ENCODE data around the gene PRSS57. TPM values are rescaled to one million over a fixed set of nuclear protein-coding genes. Genes with fewer than 3 reads are reported as not detected.
A peak's percentile ranks its signal among the peaks of the same experiment; 100 is the strongest.

Gene PRSS57
- total and polyA plus RNA-seq, 2 of the 13 experiments (the other 11 are each of a cell fraction or from before 2014, with no cell fraction given): 0.12 TPM; not detected in 1

- TF ChIP-seq ZNF235 (CRISPR knock-in tag; IDR thresholded peaks at IDR 0.05; ENCODE audit: borderline replicate concordance) (no peak), CCAR2 (optimal IDR thresholded peaks at IDR 0.05; ENCODE audit: low read depth, low read length) (no peak), IKZF5 (CRISPR knock-in tag; IDR thresholded peaks at IDR 0.05) (peak; percentile 57; the same call in 1 of the 2 replicates), ZBTB44 (CRISPR knock-in tag; IDR thresholded peaks at IDR 0.05) (no peak), GRHL1 (CRISPR knock-in tag; conservative IDR thresholded peaks at IDR 0.05) (no peak), IRF9 (CRISPR knock-in tag; IDR thresholded peaks at IDR 0.05; ENCODE audit: borderline replicate concordance) (no peak), ZBTB7A (CRISPR knock-in tag; IDR thresholded peaks at IDR 0.05) (no peak), ZBTB21 (CRISPR knock-in tag; IDR thresholded peaks at IDR 0.05) (no peak), ZFP1 (CRISPR knock-in tag; IDR thresholded peaks at IDR 0.05) (no peak), HHEX (CRISPR knock-in tag; IDR thresholded peaks at IDR 0.05) (no peak), SMARCC2 (IDR thresholded peaks at IDR 0.05) (no peak), ZNF136 (CRISPR knock-in tag; IDR thresholded peaks at IDR 0.05; ENCODE audit: low read depth) (no peak), SP4 (CRISPR knock-in tag; IDR thresholded peaks at IDR 0.05) (peak; percentile 88), ZNF331 (CRISPR knock-in tag; IDR thresholded peaks at IDR 0.05) (no peak), SRY (CRISPR knock-in tag; IDR thresholded peaks at IDR 0.05) (peak; percentile 35; the same call in 1 of the 2 replicates), ZMYM4 (CRISPR knock-in tag; IDR thresholded peaks at IDR 0.05) (no peak; the same call in 1 of the 2 replicates)
- TF ChIP-seq, protein P1, sequence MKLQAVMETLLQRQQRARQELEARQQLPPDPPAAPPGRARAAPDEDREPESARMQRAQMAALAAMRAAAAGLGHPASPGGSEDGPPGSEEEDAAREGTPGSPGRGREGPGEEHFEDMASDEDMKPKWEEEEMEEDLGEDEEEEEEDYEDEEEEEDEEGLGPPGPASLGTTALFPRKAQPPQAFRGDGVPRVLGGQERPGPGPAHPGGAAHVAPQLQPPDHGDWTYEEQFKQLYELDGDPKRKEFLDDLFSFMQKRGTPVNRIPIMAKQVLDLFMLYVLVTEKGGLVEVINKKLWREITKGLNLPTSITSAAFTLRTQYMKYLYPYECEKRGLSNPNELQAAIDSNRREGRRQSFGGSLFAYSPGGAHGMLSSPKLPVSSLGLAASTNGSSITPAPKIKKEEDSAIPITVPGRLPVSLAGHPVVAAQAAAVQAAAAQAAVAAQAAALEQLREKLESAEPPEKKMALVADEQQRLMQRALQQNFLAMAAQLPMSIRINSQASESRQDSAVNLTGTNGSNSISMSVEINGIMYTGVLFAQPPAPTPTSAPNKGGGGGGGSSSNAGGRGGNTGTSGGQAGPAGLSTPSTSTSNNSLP (IDR thresholded peaks at IDR 0.05; ENCODE audit: low read depth, low read length): no peak
- TF ChIP-seq, protein P2, sequence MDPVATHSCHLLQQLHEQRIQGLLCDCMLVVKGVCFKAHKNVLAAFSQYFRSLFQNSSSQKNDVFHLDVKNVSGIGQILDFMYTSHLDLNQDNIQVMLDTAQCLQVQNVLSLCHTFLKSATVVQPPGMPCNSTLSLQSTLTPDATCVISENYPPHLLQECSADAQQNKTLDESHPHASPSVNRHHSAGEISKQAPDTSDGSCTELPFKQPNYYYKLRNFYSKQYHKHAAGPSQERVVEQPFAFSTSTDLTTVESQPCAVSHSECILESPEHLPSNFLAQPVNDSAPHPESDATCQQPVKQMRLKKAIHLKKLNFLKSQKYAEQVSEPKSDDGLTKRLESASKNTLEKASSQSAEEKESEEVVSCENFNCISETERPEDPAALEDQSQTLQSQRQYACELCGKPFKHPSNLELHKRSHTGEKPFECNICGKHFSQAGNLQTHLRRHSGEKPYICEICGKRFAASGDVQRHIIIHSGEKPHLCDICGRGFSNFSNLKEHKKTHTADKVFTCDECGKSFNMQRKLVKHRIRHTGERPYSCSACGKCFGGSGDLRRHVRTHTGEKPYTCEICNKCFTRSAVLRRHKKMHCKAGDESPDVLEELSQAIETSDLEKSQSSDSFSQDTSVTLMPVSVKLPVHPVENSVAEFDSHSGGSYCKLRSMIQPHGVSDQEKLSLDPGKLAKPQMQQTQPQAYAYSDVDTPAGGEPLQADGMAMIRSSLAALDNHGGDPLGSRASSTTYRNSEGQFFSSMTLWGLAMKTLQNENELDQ (CRISPR knock-in tag; IDR thresholded peaks at IDR 0.05; ENCODE audit: borderline replicate concordance): no peak
- TF ChIP-seq, protein P3, sequence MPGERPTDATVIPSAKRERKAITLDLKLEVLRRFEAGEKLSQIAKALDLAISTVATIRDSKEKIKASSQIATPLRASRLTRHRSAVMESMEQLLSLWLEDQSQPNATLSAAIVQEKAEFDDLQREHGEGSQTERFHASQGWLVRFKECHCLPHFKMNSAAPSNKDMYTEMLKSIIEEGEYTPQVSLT (CRISPR knock-in tag; IDR thresholded peaks at IDR 0.05; ENCODE audit: borderline replicate concordance, low read depth): no peak
Observed at GRCh38 chr19:662962-663681, 32.1 kb downstream of the PRSS57 start, which contains the start of gene RNF126 (continued).

All from HepG2 (cell line).